Measurements from ENCODE around the gene CIDEC. TPM values are rescaled to one million over a fixed set of nuclear protein-coding genes. Genes with fewer than 3 reads are reported as not detected.
"Not testable (repeated sequence)": the region's sequence is repeated elsewhere in the genome, so short reads cannot be mapped to it uniquely, and the experiment has no call there.

CIDEC gene
- total RNA-seq, 2 experiments from 2014 or later = not detected

GRCh38 chr3:9902372-9903237 is 22.6 kb upstream of the CIDEC start, which contains the start of gene IL17RE:
Gene IL17RE (plus strand): TSS chr3:9902848. CDS start chr3:9902933, 85 bp downstream.
- no peak for DNase-seq (ENCODE audit: low spot score)
- TF ChIP-seq CTCF (conservative IDR thresholded peaks at IDR 0.05; ENCODE audit: low read length) (no peak), EZH2phosphoT487 (IDR thresholded peaks at IDR 0.05; ENCODE audit: borderline replicate concordance, low read depth, low read length) (no peak)
- ChIA-PET POLR2A (interaction anchor here (0.6 to 0.7 kb wide), 2 partner anchors 13 to 29 kb away, joined by 3 read pairs; no protein-coding TSS in a partner anchor), CTCF (ENCODE audit: unreplicated experiment) (no interaction called here)
- Histone ChIP-seq H3K27ac (ENCODE audit: low read depth, low read length, poor library complexity, severe bottlenecking) (no peak within 1 kb of the TSS), H4K20me1 (ENCODE audit: insufficient read depth, low read length) (no peaks in the 10 kb centered on the region), H3K4me1 (ENCODE audit: insufficient read depth, low read length, poor library complexity, severe bottlenecking) (peaks cover 7% of the 10 kb centered on the region), H3K9me3 (ENCODE audit: low read length) (no peaks in the 10 kb centered on the region), H3K9me2 (ENCODE audit: insufficient read depth, low read length) (no peaks in the 10 kb centered on the region), H3K4me3 (ENCODE audit: low read depth, low read length, poor library complexity, severe bottlenecking) (no peak within 1 kb of the TSS), H3K4me2 (ENCODE audit: low read length) (0 out of 2 replicates have a peak within 1 kb of the TSS, but pooled peaks have one; percentile 10), H2AFZ (ENCODE audit: low read length) (no peak within 1 kb of the TSS), H3K79me2 (ENCODE audit: insufficient read depth, low read depth, low read length) (no peaks in the 10 kb centered on the region), H3K36me3 (ENCODE audit: insufficient read depth, low read length) (no peaks in the 10 kb centered on the region)
- intact Hi-C loops (cut with micrococcal nuclease; ENCODE audit: unreplicated experiment) = no loop called here
- no TSS peak for BruUV-seq (replicated peaks)

GRCh38 chr3:9901967-9902366 is 21.9 kb upstream of the CIDEC start:
- no TSS peak for BruUV-seq (replicated peaks)
- Histone ChIP-seq H3K4me3 (ENCODE audit: low read depth, low read length, poor library complexity, severe bottlenecking) (no peak overlapping the region), H3K36me3 (ENCODE audit: insufficient read depth, low read length) (peaks cover 2% of the 10 kb centered on the region; the same call in 1 of the 2 replicates), H4K20me1 (ENCODE audit: insufficient read depth, low read length) (no peaks in the 10 kb centered on the region), H3K79me2 (ENCODE audit: insufficient read depth, low read depth, low read length) (no peaks in the 10 kb centered on the region), H2AFZ (ENCODE audit: low read length) (no peak overlapping the region), H3K27ac (ENCODE audit: low read depth, low read length, poor library complexity, severe bottlenecking) (no peak overlapping the region), H3K4me1 (ENCODE audit: insufficient read depth, low read length, poor library complexity, severe bottlenecking) (peaks cover 7% of the 10 kb centered on the region), H3K9me3 (ENCODE audit: low read length) (no peaks in the 10 kb centered on the region), H3K9me2 (ENCODE audit: insufficient read depth, low read length) (no peaks in the 10 kb centered on the region), H3K4me2 (ENCODE audit: low read length) (0 out of 2 replicates have a peak overlapping the region, but pooled peaks have one; percentile 10)
- CTCF ChIA-PET (ENCODE audit: unreplicated experiment) = no interaction called here
- DNase-seq (ENCODE audit: low spot score) = no peak
- POLR2A ChIA-PET = interaction anchor here (0.6 to 0.7 kb wide), 2 partner anchors 12 to 504 kb away, joined by 3 read pairs; no protein-coding TSS in a partner anchor
- no peak for TF ChIP-seq EZH2phosphoT487 (IDR thresholded peaks at IDR 0.05; ENCODE audit: borderline replicate concordance, low read depth, low read length)
- TF ChIP-seq CTCF (conservative IDR thresholded peaks at IDR 0.05; ENCODE audit: low read length) = no peak
- intact Hi-C loops (cut with micrococcal nuclease; ENCODE audit: unreplicated experiment) = no loop called here

DNA sequence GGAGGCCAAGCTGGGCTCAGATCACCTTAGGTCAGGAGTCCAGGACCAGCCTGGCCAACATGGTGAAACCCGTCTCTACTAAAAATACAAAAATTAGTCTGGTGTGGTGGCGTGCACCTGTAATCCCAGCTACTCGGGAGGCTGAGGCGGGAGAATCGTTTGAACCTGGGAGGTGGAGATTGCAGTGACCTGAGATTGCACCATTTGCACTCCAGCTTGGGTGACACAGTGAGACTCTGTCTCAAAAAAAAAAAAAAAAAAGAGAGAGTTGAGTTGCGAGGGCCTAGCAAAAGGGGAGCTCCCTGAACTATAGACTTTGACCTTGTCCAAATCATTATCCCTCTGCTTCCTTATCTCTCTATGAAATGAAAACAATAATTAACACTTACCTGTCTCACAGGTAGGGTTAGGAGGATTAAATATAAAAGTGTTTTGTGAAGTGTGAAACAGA is 20.9 kb upstream of the CIDEC start:
- BruUV-seq (replicated peaks); CTCF ChIA-PET (ENCODE audit: unreplicated experiment): not testable (repeated sequence)

More for the DNA sequence above, 20.9 kb upstream of the CIDEC start:
- intact Hi-C loops (cut with micrococcal nuclease; ENCODE audit: unreplicated experiment); H3K4me3 ChIP-seq (ENCODE audit: low read depth, low read length, poor library complexity, severe bottlenecking); H3K36me3 ChIP-seq (ENCODE audit: insufficient read depth, low read length); DNase-seq (ENCODE audit: low spot score); H3K9me2 ChIP-seq (ENCODE audit: insufficient read depth, low read length); H3K79me2 ChIP-seq (ENCODE audit: insufficient read depth, low read depth, low read length); H3K4me2 ChIP-seq (ENCODE audit: low read length); H4K20me1 ChIP-seq (ENCODE audit: insufficient read depth, low read length); H3K9me3 ChIP-seq (ENCODE audit: low read length); H3K27ac ChIP-seq (ENCODE audit: low read depth, low read length, poor library complexity, severe bottlenecking); H3K4me1 ChIP-seq (ENCODE audit: insufficient read depth, low read length, poor library complexity, severe bottlenecking); H2AFZ ChIP-seq (ENCODE audit: low read length): not testable (repeated sequence)
- POLR2A ChIA-PET = interaction anchor here (0.6 to 1.1 kb wide), 6 partner anchors 14 to 607 kb away, joined by 3 to 4 read pairs (median 3); partner anchors contain the start of gene ARPC4

All from OCI-LY7 (cell line).